HG03159 (cell line): ENCODE measurements around the gene PRIMPOL.

Experiments used
- ATAC-seq: cut with Tn5 transposase; IDR thresholded peaks from one replicate; pipeline ENCODE4 v1.9.1; 2021; ENCODE audit warnings: mild to moderate bottlenecking, moderate library complexity; ENCODE audit not compliant: unreplicated experiment

Gene PRIMPOL

GRCh38 chr4:184664445-184665210, 15.1 kb downstream of the PRIMPOL start:
- no peak for ATAC-seq

- no peak for ATAC-seq
Observed at GRCh38 chr4:184666670-184667069, 17.1 kb downstream of the PRIMPOL start.

- ATAC-seq: no peak
Observed at GRCh38 chr4:184668096-184668495, 18.6 kb downstream of the PRIMPOL start.

GRCh38 chr4:184668511-184669114, 19.1 kb downstream of the PRIMPOL start:
- ATAC-seq: no peak

- no peak for ATAC-seq
Observed at GRCh38 chr4:184669251-184669650, 19.7 kb downstream of the PRIMPOL start.

GRCh38 chr4:184671101-184671500, 21.6 kb downstream of the PRIMPOL start:
- ATAC-seq: no peak

- no peak for ATAC-seq
Observed at GRCh38 chr4:184672741-184673140, 23.2 kb downstream of the PRIMPOL start.

- ATAC-seq: no peak
Observed at GRCh38 chr4:184674011-184674410, 24.5 kb downstream of the PRIMPOL start.

- ATAC-seq: no peak
Observed at GRCh38 chr4:184675018-184675417, 25.5 kb downstream of the PRIMPOL start.

- ATAC-seq: no peak
Observed at GRCh38 chr4:184675821-184676492, 26.4 kb downstream of the PRIMPOL start.

GRCh38 chr4:184680698-184681097, 31.2 kb downstream of the PRIMPOL start:
- no peak for ATAC-seq

GRCh38 chr4:184681916-184682315, 32.4 kb downstream of the PRIMPOL start:
- ATAC-seq: no peak

- ATAC-seq: no peak
Observed at GRCh38 chr4:184684491-184685189, 35.1 kb downstream of the PRIMPOL start.

GRCh38 chr4:184688005-184688404, 38.5 kb downstream of the PRIMPOL start:
- no peak for ATAC-seq

- ATAC-seq: no peak
Observed at GRCh38 chr4:184688447-184688846, 38.9 kb downstream of the PRIMPOL start.

GRCh38 chr4:184689681-184690080, 40.1 kb downstream of the PRIMPOL start:
- no peak for ATAC-seq

GRCh38 chr4:184693056-184693455, 43.5 kb downstream of the PRIMPOL start:
- ATAC-seq: no peak

GRCh38 chr4:184694412-184694956, 44.9 kb downstream of the PRIMPOL start:
- ATAC-seq: no peak

GRCh38 chr4:184695178-184695896, 45.8 kb downstream of the PRIMPOL start:
- no peak for ATAC-seq

- ATAC-seq: no peak
Observed at GRCh38 chr4:184697956-184698355, 48.4 kb downstream of the PRIMPOL start.
